OCI-LY1 (cell line): ENCODE results near the gene ETDB.

Experiments
- H2AFZ ChIP-seq: fragments of 200-600 bp; sonication (generic), shearing (Covaris generic); 2 replicates; pipeline ENCODE4 v1.6.0; 2014; ENCODE audit warnings: antibody characterized with exemption, mild to moderate bottlenecking, low read length
- H3F3A ChIP-seq: fragments of 200-600 bp; sonication (generic), shearing (Covaris generic); 2 replicates; pipeline ENCODE4 v1.6.0; 2014; ENCODE audit warnings: mild to moderate bottlenecking, antibody characterized with exemption, low read length, moderate library complexity; ENCODE audit not compliant: insufficient read depth
- H3K27ac ChIP-seq: fragments of 200-600 bp; sonication (generic); 2 replicates; pipeline ENCODE4 v1.5.1; 2014; ENCODE audit warnings: low read length, mixed run types, mild to moderate bottlenecking, low read depth; ENCODE audit not compliant: poor library complexity, severe bottlenecking
- H3K27me3 ChIP-seq: fragments of 200-600 bp; sonication (generic); 2 replicates; pipeline ENCODE4 v1.6.0; 2014; ENCODE audit warnings: antibody characterized with exemption, mild to moderate bottlenecking, low read length, moderate library complexity; ENCODE audit not compliant: insufficient read depth
- H3K36me3 ChIP-seq: fragments of 200-600 bp; sonication (generic); 2 replicates; pipeline ENCODE4 v1.6.1; 2014; ENCODE audit warnings: mild to moderate bottlenecking, antibody characterized with exemption, low read length, moderate library complexity, mixed read lengths; ENCODE audit not compliant: insufficient read depth
- H3K4me1 ChIP-seq: fragments of 200-600 bp; sonication (generic); 2 replicates; pipeline ENCODE4 v1.5.1; 2014; ENCODE audit warnings: mild to moderate bottlenecking, low read length, moderate library complexity; ENCODE audit not compliant: insufficient read depth, severe bottlenecking
- H3K4me2 ChIP-seq: fragments of 200-600 bp; sonication (generic), shearing (Covaris generic); 2 replicates; pipeline ENCODE4 v1.6.1; 2014; ENCODE audit warnings: low read length
- H3K4me3 ChIP-seq: fragments of 200-600 bp; sonication (generic); 2 replicates; pipeline ENCODE4 v1.5.1; 2014; ENCODE audit warnings: low read length, low read depth, mild to moderate bottlenecking, mixed read lengths; ENCODE audit not compliant: poor library complexity, severe bottlenecking
- H3K79me2 ChIP-seq: fragments of 200-600 bp; shearing (Covaris generic); 2 replicates; pipeline ENCODE4 v1.6.1; 2016; ENCODE audit warnings: mixed run types, low read length, mixed read lengths; ENCODE audit not compliant: insufficient read depth
- H3K9ac ChIP-seq: fragments of 200-600 bp; sonication (generic), shearing (Covaris generic); 2 replicates; pipeline ENCODE4 v1.6.1; 2014; ENCODE audit warnings: mild to moderate bottlenecking, low read length, mixed read lengths
- H3K9me2 ChIP-seq: fragments of 200-600 bp; sonication (generic), shearing (Covaris generic); 2 replicates; pipeline ENCODE4 v1.6.1; 2014; ENCODE audit warnings: low read depth, mild to moderate bottlenecking, low read length, mixed read lengths
- H3K9me3 ChIP-seq: fragments of 200-600 bp; shearing (Covaris generic); 2 replicates; pipeline ENCODE4 v1.6.1; 2014; ENCODE audit warnings: low read length, mixed read lengths
- H4K20me1 ChIP-seq: fragments of 200-600 bp; sonication (generic), shearing (Covaris generic); 2 replicates; pipeline ENCODE4 v1.6.0; 2016; ENCODE audit warnings: mild to moderate bottlenecking, low read length; ENCODE audit not compliant: insufficient read depth
- EZH2 ChIP-seq: fragments of 200-600 bp; sonication (generic), shearing (Covaris generic); IDR thresholded peaks from 2 replicates; pipeline ENCODE4 v1.8.0; 2017; ENCODE audit warnings: borderline replicate concordance, mixed run types, mild to moderate bottlenecking, antibody characterized with exemption, low read length, moderate library complexity, mixed read lengths
- TF ChIP-seq, protein P1 (sequence below): fragments of 200-600 bp; sonication (generic), shearing (Covaris generic); IDR thresholded peaks from 2 replicates; pipeline ENCODE4 v1.5.1; 2017; ENCODE audit warnings: mild to moderate bottlenecking, antibody characterized with exemption, low read length, moderate library complexity, mixed read lengths

The ETDB gene

DNA sequence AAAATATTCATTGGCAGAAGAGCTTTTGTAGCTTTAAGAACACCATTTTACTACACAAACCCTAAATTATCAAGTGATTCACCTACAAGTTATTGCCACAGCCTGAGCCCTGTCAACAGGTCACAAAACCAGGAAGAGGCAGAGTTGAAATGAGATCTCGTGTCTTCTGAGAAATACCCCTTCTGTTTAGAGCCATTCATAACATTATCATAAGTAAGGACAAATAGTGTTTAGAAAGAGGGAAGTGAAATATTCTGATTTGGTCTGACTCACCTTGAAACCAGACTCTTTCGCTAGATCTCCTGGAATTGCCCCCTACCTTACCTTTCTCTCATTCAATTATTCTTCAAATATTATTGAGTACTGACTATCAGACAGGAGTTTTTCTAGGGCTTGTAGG lies 5.9 kb downstream of the ETDB start:
- no peaks in the 10 kb centered on the region for H3K79me2 ChIP-seq
- no peak for TF ChIP-seq EZH2
- TF ChIP-seq, protein P1, sequence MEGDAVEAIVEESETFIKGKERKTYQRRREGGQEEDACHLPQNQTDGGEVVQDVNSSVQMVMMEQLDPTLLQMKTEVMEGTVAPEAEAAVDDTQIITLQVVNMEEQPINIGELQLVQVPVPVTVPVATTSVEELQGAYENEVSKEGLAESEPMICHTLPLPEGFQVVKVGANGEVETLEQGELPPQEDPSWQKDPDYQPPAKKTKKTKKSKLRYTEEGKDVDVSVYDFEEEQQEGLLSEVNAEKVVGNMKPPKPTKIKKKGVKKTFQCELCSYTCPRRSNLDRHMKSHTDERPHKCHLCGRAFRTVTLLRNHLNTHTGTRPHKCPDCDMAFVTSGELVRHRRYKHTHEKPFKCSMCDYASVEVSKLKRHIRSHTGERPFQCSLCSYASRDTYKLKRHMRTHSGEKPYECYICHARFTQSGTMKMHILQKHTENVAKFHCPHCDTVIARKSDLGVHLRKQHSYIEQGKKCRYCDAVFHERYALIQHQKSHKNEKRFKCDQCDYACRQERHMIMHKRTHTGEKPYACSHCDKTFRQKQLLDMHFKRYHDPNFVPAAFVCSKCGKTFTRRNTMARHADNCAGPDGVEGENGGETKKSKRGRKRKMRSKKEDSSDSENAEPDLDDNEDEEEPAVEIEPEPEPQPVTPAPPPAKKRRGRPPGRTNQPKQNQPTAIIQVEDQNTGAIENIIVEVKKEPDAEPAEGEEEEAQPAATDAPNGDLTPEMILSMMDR, result no peak
- H4K20me1 ChIP-seq, result no peaks in the 10 kb centered on the region
- H3K4me1 ChIP-seq, result no peaks in the 10 kb centered on the region
- no peaks in the 10 kb centered on the region for H3K9me2 ChIP-seq
- H3K27me3 ChIP-seq, result no peaks in the 10 kb centered on the region
- H3K4me3 ChIP-seq, result no peak overlapping the region
- H3K9ac ChIP-seq, result no peak overlapping the region
- H3K4me2 ChIP-seq, result no peak overlapping the region
- H3F3A ChIP-seq, result no peaks in the 10 kb centered on the region
- H2AFZ ChIP-seq, result no peak overlapping the region
- no peaks in the 10 kb centered on the region for H3K9me3 ChIP-seq
- no peak overlapping the region for H3K27ac ChIP-seq
- H3K36me3 ChIP-seq, result no peaks in the 10 kb centered on the region

- Histone ChIP-seq H3K9ac (no peak overlapping the region), H3F3A (no peaks in the 10 kb centered on the region), H3K4me1 (no peaks in the 10 kb centered on the region), H3K27me3 (no peaks in the 10 kb centered on the region), H3K9me2 (no peaks in the 10 kb centered on the region), H3K4me3 (no peak overlapping the region), H2AFZ (no peak overlapping the region), H4K20me1 (no peaks in the 10 kb centered on the region), H3K9me3 (no peaks in the 10 kb centered on the region), H3K4me2 (no peak overlapping the region), H3K27ac (no peak overlapping the region), H3K79me2 (no peaks in the 10 kb centered on the region), H3K36me3 (no peaks in the 10 kb centered on the region)
- TF ChIP-seq, protein P1, result no peak
- TF ChIP-seq EZH2, result no peak
Observed at GRCh38 chrX:135112743-135113142, 7.6 kb downstream of the ETDB start.

GRCh38 chrX:135112096-135112729 lies 8.1 kb downstream of the ETDB start:
- H3K9ac ChIP-seq, result no peak overlapping the region
- TF ChIP-seq EZH2, result no peak
- TF ChIP-seq, protein P1, result peak; percentile 60
- H3K9me2 ChIP-seq, result no peaks in the 10 kb centered on the region
- no peaks in the 10 kb centered on the region for H3F3A ChIP-seq
- H4K20me1 ChIP-seq, result no peaks in the 10 kb centered on the region
- H3K4me3 ChIP-seq, result no peak overlapping the region
- no peaks in the 10 kb centered on the region for H3K9me3 ChIP-seq
- no peak overlapping the region for H2AFZ ChIP-seq
- H3K4me2 ChIP-seq, result no peak overlapping the region
- H3K27ac ChIP-seq, result no peak overlapping the region
- H3K79me2 ChIP-seq, result no peaks in the 10 kb centered on the region
- H3K4me1 ChIP-seq, result no peaks in the 10 kb centered on the region
- no peaks in the 10 kb centered on the region for H3K36me3 ChIP-seq
- H3K27me3 ChIP-seq, result no peaks in the 10 kb centered on the region
